HTR-8/SVneo (cell line): ENCODE results near the gene APBA2.

Experiments
- DNase-seq: peaks from one replicate; pipeline ENCODE4 v3.0.0; 2011; ENCODE audit warnings: low spot score, mixed read lengths; ENCODE audit not compliant: insufficient read length
- FAIRE-seq: peaks from 2 replicates; lab custom pipeline; 2011; peaks lifted over from hg19 to GRCh38; lab: Jason Lieb, UNC

APBA2 gene

DNA sequence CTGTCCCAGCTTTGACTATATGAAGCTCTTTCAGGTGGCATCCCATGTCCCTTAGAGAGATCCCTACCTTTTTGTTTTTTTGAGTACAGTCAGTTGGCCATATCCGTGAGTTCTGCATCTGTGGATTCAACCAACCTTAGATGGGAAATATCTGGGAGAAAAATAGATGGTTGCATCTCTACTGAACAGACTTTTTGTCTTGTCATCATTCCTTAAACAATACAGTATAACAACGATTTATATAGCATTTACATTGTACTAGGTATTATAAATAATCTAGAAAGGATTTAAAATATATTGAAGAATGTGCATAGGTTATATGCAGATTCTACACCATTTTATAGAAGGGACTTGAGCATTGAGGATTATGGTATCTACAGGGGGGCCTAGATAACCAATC lies 65.1 kb downstream of the APBA2 start:
- DNase-seq: no peak
- no peak for FAIRE-seq

DNA sequence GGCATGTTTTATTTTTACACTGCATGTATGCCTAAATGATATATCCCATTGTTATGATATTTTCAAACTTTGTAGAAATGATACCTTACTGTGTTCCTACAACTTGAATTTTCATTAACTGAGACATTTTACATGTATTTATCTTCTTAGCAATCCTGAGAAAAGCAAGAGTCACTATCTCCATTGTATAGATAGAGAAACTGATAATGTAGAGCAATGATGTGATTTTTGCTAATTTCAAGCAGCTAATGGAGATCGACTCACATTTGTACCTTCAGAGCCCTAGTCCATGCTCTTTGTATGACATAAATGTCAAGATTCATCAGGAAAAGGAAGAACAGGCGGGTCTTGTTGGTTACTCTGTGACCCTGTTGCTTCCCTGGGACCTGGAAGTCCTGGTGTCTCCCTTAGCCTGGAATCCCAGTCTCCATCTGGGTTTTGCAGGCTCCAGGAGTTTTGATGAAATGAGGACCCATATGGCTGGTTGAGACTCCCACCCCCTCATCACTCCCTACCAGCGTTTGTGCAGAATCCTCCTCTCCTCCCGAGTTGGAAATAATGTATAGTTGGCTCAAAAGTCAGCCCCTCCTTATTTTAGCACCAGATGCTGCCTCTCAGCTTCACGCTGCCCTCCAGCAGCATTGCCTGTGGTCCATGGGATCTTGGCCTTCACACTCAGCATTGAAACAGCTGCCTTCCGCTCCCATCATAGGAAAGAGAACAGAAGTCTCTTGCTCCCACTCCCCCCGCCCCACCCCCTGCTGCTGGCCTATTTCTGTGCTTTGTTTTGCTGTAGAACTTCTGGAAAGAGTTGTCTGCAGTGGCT lies 67.1 kb downstream of the APBA2 start:
- no peak for FAIRE-seq
- no peak for DNase-seq

DNA sequence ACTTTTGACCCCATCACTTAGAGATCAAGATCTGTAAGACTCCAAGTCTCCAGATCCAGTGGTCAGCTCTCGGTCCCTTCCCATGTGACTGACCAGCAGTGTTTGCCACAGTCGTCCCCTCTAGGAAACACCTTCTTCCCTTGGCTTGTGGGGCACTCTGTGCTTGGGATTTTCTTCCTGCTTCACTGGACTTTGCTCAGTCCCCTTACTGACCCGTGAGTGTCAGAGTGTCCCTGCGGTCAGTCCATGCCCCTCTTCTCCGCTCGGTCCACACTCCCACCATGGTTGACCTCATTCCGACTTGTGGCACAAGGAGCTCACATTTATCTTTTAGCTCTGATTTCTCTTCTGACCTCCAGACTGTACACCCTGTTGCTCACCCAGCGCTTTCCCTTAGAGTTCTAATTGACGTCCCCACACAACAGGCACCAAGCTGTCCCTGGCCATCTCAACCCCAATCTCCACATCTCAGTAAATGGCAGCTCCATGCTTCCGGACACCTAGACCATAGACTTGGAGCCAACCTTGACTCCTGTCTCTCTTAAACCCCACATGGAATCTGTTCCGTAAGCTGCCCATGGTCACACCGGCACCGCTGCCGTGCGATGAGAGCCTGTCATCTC lies 67.9 kb downstream of the APBA2 start:
- no peak for DNase-seq
- no peak for FAIRE-seq

DNA sequence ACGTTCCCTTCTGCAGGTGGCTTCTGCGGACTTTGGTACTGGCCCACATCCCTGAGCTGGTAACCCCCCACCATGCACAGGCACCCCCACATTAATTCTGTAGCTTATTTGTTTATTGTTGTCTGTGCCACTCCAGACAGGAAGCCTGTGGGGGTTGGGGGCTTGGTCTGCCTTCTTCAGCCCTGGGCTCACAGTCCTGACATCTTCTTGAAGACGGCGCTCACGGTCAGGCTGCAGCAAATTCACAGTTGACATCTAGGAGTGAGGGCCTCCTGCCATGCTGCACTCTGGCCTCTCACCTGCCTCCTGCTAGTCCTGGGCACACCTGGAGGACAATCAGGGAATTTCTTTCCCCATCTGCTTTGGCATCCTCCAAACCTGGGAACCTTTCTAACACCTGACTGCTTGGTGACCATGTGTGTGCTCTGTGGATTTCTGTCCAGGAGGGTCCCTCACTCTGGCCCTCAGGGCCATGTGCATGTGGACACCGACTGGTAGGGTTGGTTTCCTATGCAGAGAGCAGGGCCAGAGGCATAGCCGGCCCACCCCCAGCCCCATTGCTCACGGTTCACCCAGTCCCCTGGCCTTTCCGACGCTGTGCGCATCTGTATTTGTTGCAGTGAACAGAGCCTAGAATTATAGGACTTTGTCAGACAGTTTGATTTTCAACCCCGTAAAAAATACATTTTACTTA lies 68.8 kb downstream of the APBA2 start:
- DNase-seq (no peak), FAIRE-seq (no peak)

DNA sequence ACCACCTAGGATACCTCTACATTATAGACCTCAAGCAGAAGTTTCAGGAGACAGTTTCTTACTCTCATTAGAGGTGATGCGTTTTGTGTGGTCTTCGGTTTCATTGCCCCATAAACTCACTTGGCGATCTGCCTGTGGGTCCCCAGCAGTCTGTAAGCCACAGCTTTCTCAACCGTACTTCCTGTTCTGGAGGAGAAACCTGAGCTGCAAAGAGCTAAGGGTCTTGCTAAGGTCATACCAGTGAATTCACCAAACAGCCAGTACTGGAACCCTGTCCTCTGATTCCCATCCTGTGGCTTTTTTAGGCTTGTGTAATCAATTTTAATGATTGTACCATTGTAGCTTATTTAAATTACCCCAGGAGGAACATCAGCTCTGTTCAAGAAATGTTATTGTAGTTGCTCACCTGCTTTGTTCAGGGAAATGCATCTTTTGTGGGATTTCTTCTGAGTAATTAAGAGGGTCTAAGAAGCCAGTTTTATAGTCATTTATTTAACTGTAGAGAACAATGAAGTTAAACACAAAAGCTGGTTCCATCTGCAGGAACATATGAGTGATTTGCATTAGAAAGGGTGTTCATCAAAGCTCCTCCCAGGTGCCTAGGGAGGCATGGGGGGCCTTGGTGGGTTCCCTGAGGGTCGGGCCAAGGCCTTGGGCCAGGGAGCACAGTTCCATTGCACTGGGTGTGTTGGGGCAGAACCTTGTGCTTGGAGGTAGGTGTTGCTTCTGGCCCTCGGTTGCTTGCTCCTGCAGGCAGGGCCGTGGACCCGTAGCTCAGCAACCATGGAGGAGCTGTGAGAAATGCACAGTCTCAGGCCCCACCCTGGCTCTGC lies 69.6 kb downstream of the APBA2 start:
- DNase-seq (peak; percentile 65), FAIRE-seq (no peak)

DNA sequence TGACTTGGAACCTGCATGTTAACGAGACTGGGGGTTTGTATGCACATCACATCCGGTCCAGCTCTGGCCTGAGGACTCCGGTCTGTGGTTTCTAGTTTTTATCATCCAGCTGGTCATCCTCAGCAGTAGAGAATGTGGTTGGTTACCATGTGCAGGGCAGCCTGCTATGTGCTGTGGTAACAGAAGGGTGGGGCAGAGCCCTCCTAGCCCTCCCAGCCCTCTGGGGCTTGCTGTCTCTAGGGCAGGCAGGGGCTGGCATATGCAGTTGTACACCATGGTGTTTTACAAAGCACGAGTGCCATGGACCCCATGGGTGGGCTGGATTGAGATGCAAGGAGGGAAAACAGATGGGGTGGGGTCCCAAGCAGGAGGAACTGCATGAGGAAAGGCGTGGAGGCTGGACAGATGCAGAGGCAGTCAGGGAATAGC lies 70.2 kb downstream of the APBA2 start:
- FAIRE-seq: peak; percentile 77
- DNase-seq: peak; percentile 42

DNA sequence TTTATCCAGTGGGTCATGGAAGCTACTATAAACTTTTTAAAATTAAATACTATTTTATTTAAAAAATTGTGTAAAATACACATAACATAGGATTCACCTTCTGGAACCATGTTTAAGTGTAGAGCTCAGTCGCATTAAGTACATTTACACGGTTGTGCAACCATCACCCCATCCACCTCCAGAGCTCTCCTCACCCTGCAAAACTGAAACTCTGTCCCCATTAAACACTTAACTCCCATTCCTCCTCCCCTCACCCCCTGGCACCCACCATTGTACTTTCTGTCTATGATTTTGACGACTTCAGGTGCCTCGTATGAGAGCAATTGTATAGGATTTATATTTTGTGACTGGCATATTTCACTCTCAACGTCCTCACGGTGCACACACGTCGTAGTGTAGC lies 70.7 kb downstream of the APBA2 start:
- no peak for FAIRE-seq
- no peak for DNase-seq

DNA sequence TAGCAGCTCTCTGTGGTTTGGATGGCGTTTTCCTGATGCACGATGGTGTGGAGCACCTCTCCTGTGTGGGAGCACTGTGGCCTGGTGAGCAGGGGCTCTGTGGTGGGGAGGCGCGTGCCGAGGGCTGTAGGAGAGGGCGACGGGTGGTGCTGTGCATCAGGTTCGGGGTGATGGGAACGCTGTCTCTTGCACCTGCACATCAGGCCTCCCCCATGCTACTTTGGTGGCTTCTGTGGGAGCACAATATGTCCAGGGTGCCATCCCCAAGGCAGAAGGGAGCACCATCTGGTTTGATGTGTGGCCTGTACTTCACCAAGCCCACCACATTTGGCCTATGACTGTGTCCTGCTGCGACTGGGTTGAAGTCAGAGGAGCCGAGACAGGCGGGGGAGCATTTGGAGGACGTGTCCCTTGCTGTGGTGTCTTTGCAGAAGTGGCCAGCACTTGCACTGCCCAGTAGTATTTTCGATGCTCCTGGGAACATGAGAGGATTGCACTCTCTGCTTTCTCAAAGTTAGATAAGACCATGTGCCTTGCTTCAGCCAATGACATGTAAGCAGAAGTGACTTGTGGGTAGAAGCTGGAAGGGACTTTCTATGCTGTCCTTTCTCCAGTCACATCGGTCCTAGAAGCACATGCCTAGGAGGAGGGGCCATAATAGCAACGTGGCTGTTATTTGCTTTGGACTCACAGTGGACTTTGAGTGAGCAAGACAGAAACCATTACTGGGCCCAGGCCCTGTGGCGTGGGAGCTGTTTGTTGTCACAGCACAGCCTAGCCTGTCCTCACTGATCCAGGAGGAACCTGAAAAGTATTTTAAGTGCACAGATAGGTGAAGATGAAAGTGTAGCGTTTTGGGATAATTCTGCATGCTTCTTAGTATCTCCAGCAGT lies 72.1 kb downstream of the APBA2 start:
- FAIRE-seq (no peak), DNase-seq (no peak)

DNA sequence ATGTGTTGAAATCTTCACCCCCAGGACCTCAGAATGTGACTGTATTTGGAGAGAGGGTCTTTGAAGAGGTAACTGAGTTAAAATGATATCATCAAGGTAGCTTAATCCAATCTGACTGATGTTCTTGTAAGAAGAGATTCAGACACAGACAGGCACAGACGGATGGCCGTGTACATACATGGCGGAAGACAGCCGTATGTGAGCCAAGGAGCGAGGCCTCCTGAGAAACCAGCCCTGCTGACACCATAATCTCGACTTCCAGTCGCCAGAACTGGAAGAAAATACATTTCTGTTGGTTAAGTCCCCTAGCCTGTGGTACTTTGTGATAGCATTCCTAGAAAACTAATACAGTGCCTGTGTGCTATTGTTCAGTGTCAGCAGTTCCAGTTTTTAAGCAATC lies 73.6 kb downstream of the APBA2 start:
- DNase-seq: no peak
- FAIRE-seq: no peak

DNA sequence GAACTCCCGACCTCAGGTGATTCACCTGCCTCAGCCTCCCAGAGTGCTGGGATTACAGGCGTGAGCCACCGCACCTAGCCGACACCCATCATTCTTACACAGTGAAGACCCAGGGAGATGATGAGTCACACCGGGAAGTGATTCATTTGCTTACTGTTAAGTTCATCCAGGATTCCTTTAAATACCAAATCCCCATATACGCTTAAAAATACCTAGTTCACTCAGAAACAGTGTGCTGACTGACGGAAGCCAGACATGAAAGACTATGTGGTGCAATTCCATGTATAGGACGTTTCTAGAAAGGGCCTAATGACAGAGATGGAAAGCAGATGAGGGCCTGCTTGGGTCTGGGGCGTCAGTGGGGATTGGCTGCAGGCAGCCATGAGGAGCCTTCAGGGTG lies 75.2 kb downstream of the APBA2 start:
- DNase-seq (peak; percentile 64), FAIRE-seq (no peak)

DNA sequence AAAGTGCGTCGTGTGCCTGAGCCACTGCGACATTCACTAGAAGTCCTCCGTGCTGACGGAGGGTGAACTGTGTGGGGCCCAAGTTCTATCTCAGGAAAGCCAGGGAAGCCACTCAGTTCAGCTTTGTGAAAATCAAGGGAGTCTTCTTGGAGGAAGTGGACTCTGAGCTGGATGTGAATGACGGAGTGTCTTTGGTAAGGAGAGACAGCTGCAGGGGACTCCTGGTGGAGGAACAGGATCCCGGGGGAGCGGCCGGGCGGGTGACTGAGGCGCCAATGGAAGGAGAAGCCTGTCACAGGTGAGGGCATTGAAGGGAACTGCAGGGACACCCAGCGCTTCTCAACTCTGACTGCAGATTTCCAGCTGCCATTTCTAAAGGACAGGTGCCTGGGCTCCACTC lies 75.6 kb downstream of the APBA2 start:
- FAIRE-seq (no peak), DNase-seq (no peak)

DNA sequence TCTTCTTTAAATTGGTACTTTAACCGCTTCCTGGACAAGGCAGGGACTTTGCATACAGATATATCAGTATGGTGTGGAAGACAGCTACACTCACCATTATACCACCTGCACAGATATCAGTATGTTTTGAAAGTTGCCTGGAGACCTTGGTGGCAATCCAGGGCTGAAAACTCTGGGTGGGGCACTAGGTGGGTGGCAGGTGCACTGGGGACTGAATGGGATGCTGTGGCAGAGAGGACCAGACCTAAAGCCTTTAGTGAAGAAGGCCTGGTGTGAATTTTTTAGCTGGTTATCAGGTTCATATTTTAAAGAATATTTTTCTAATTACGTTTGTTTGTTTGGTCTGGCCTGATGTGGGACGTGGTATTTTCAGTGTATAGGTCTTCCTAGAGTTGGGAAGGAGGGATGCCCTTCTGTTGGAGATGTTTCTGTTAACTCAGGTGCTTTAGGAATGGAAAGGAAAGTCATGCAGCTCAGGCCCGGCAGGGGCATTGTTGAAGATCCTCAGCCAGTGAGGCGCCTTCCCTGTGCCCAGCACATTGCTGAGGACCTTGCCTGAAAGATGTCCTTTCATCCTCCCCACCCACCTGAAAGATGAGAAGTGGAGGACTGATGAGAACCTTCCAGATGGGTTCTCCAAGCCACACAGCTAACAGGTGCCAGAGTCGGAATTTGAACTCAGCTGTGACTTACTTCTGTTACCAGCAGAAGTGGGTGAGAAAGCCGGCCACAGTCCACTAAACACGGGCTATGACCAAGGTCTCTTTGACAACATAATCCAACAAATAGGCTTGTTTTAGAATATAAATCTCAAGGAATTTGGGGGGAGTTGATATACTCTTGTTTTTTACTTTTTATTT lies 77.3 kb downstream of the APBA2 start:
- FAIRE-seq: no peak
- DNase-seq: no peak

DNA sequence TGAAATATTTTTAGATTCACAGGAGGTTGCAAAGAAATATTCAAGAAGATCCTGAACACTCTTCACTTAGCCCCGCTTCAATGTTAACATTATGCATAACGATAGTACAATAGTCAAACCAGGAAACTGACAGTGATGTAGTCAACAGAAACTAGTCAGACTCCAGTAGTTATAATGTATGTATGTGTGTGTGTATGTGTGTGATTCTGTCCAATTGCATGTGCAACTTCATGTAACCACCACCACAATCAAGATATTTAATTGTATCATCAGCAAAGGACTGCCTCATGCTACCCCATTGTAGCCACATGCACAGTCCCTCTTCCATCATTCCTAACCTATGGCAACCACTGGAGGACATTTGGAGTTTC lies 77.9 kb downstream of the APBA2 start:
- no peak for DNase-seq
- FAIRE-seq: no peak

DNA sequence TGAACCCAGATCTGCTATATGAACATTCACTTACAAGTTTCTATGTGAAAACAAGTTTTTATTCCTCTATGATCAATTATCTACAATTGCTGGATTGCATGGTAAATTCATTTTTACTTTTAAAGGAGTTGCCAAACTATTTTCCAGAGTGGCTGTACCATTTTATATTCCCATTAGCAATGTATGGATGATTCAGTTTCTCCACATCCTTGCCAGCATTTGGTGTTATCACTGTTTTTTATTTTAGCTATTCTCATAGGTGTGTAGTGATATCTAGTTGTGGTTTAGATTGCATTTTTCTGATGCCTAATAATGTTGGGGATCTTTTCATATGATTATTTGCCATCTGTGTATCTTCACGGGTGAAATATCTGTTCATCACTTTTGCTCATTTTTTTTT lies 78.3 kb downstream of the APBA2 start:
- FAIRE-seq: no peak
- DNase-seq: no peak

DNA sequence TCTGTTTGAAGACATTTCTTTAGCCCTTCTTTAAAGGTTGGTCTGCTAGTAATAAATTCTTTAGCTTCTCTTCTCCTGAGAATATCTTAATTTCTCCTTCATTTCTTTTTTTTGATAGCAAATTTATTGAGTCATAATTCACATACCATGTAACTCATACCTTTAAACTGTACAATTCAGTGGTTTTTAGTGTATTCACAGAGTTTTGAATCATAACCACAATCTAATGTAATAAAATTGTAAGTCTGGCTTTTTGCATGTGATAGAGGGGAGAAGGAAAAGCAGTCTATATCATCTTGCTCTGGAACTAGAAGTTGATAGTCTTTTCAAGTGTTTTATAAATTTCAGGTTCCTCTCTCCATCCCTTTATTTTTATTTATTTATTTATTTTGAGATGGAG lies 81.3 kb downstream of the APBA2 start:
- no peak for FAIRE-seq
- no peak for DNase-seq

DNA sequence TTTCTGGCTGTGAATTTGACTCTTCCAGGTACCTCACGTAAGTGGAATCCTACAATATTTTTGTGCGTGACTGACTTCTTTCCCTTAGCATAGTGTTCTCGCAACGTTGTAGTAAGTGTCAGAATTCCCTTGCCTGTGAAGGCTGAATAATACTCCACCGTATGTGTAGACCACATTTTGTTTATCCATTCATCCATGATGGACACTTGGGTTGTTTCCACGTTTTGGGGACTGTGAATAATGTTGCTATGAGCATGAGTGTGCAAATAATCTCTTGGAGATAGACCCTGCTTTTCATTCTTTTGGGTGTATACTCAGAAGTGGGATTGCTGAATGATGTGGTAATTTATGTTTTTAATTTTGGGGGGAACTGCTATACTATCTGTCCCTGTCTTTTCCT lies 82.2 kb downstream of the APBA2 start:
- FAIRE-seq (no peak), DNase-seq (no peak)

DNA sequence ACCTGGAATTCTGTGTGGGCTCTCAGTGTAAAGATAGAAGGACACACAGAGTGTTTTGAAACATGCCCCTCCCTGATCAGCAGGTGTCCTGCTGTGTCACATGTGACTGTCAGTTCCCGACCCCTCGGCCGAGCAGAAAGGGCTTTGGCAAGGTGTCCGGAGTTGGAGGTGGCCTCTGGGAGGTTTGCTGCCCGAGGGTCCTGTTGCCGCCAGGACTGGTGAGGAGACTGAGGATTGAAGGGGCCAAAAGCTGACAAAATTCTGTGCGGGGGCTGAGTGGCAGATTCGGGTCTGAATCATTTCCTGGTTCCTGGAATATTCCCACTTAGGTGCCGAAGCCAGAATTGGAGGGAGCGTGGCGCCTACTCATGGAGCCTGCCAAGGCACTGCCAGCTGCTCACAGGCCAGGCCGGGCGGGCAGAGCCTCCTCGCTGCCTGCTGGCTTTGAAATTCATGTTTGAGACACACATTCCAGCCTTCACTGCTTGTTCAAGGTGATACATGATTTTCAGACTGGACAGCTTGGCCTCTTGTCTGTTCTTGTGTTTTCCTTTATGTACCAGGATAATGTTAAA lies 83.8 kb downstream of the APBA2 start:
- no peak for DNase-seq
- no peak for FAIRE-seq

DNA sequence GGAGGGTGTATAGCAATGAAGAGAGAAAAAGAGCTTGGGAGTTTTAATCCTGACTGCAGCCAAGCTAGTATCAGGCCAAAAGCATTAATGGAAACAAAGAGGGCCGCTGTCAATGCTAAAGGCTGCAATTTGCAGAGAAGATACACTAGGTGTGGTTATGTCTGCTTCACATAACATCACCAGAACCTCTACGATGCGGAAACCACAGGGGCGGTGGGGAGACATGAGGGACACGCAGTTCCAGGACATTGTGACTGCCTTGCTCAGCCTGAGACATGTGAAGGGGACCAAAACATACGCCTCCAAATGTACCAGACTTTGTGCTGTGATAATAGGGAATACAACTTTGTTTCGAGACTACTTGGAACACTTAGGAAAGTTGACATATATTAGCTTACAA lies 88.4 kb downstream of the APBA2 start:
- FAIRE-seq: no peak
- DNase-seq: no peak
